DOHH2 (cell line): ENCODE results near the gene ANK2.

ENCODE experiments used
- H3F3A ChIP-seq: fragments of 200-600 bp; sonication (generic), shearing (Covaris generic); 2 replicates; pipeline ENCODE4 v1.6.0; 2016; ENCODE audit warnings: antibody characterized with exemption, mild to moderate bottlenecking; ENCODE audit not compliant: control insufficient read depth, insufficient read depth
- H3K27ac ChIP-seq: fragments of 200-600 bp; sonication (generic); 2 replicates; pipeline ENCODE4 v1.5.1; 2014; ENCODE audit warnings: low read depth, mild to moderate bottlenecking, low read length, moderate library complexity
- H3K27me3 ChIP-seq: fragments of 200-600 bp; sonication (generic); 2 replicates; pipeline ENCODE4 v1.6.1; 2014; ENCODE audit warnings: mild to moderate bottlenecking, low read length, mixed read lengths; ENCODE audit not compliant: control insufficient read depth
- H3K36me3 ChIP-seq: fragments of 200-600 bp; sonication (generic); 2 replicates; pipeline ENCODE4 v1.6.1; 2014; ENCODE audit warnings: mild to moderate bottlenecking, low read length, moderate library complexity, mixed read lengths; ENCODE audit not compliant: control insufficient read depth
- H3K4me1 ChIP-seq: fragments of 200-600 bp; sonication (generic); 2 replicates; pipeline ENCODE4 v1.6.1; 2014; ENCODE audit warnings: mild to moderate bottlenecking, low read length, mixed read lengths; ENCODE audit not compliant: control insufficient read depth
- H3K4me2 ChIP-seq: fragments of 200-600 bp; sonication (generic); 2 replicates; pipeline ENCODE4 v1.6.0; 2014; ENCODE audit warnings: mild to moderate bottlenecking, low read length, moderate library complexity
- H3K4me3 ChIP-seq: fragments of 200-600 bp; sonication (generic); 2 replicates; pipeline ENCODE4 v1.5.1; 2014; ENCODE audit warnings: mild to moderate bottlenecking, low read length, mixed read lengths
- H3K79me2 ChIP-seq: fragments of 200-600 bp; sonication (generic); 2 replicates; pipeline ENCODE4 v1.6.1; 2014; ENCODE audit warnings: mild to moderate bottlenecking, low read length, mixed read lengths; ENCODE audit not compliant: control insufficient read depth
- H3K9me2 ChIP-seq: fragments of 200-600 bp; sonication (generic); replicated peaks from 2 replicates; pipeline ENCODE4 v1.6.1; 2014; ENCODE audit warnings: mild to moderate bottlenecking, low read length, mixed read lengths; ENCODE audit not compliant: control insufficient read depth
- H3K9me3 ChIP-seq: fragments of 200-600 bp; sonication (generic); 2 replicates; pipeline ENCODE4 v1.6.1; 2014; ENCODE audit warnings: antibody characterized with exemption, low read length, mixed read lengths; ENCODE audit not compliant: control insufficient read depth, insufficient read depth
- H4K20me1 ChIP-seq: fragments of 200-600 bp; sonication (generic); 2 replicates; pipeline ENCODE4 v1.6.0; 2014; ENCODE audit warnings: low read depth, mild to moderate bottlenecking, antibody characterized with exemption, low read length, moderate library complexity; ENCODE audit not compliant: control insufficient read depth, insufficient read depth
- CTCF ChIP-seq: fragments of 200-600 bp; sonication (generic); IDR thresholded peaks from one replicate; pipeline ENCODE4 v1.5.1; 2014; ENCODE audit warnings: antibody characterized with exemption, mild to moderate bottlenecking, low read depth, low read length; ENCODE audit not compliant: poor library complexity, severe bottlenecking
- EZH2phosphoT487 ChIP-seq: fragments of 200-600 bp; sonication (generic); IDR thresholded peaks from 2 replicates; pipeline ENCODE4 v1.6.1; 2017; ENCODE audit warnings: borderline replicate concordance, mild to moderate bottlenecking, antibody characterized with exemption, low read length, moderate library complexity, mixed read lengths

The ANK2 gene

GRCh38 chr4:113256946-113257345 lies 207.5 kb downstream of the ANK2 start:
- Histone ChIP-seq H4K20me1 (no peaks in the 10 kb centered on the region), H3K9me2 (no peaks in the 10 kb centered on the region), H3K4me1 (no peaks in the 10 kb centered on the region), H3K9me3 (no peaks in the 10 kb centered on the region), H3K36me3 (no peaks in the 10 kb centered on the region), H3F3A (no peaks in the 10 kb centered on the region), H3K27me3 (no peaks in the 10 kb centered on the region), H3K4me3 (no peak overlapping the region), H3K4me2 (no peak overlapping the region), H3K79me2 (no peaks in the 10 kb centered on the region), H3K27ac (no peak overlapping the region)
- TF ChIP-seq CTCF (no peak), EZH2phosphoT487 (no peak)

- no peak for TF ChIP-seq EZH2phosphoT487
- no peaks in the 10 kb centered on the region for H3F3A ChIP-seq
- H3K4me1 ChIP-seq: no peaks in the 10 kb centered on the region
- H3K27me3 ChIP-seq: no peaks in the 10 kb centered on the region
- no peaks in the 10 kb centered on the region for H3K9me3 ChIP-seq
- H3K9me2 ChIP-seq: no peaks in the 10 kb centered on the region
- H3K4me2 ChIP-seq: no peak overlapping the region
- H3K4me3 ChIP-seq: no peak overlapping the region
- H3K79me2 ChIP-seq: no peaks in the 10 kb centered on the region
- H4K20me1 ChIP-seq: no peaks in the 10 kb centered on the region
- no peaks in the 10 kb centered on the region for H3K36me3 ChIP-seq
- no peak overlapping the region for H3K27ac ChIP-seq
Measured at GRCh38 chr4:113260688-113261087, 211.2 kb downstream of the ANK2 start.

- H3F3A ChIP-seq: no peaks in the 10 kb centered on the region
- TF ChIP-seq EZH2phosphoT487 (no peak), CTCF (no peak)
Measured at GRCh38 chr4:113263274-113263673, 213.8 kb downstream of the ANK2 start.

GRCh38 chr4:113270520-113271319 lies 221.3 kb downstream of the ANK2 start:
- Histone ChIP-seq H3K4me2 (no peak overlapping the region), H3K4me1 (no peaks in the 10 kb centered on the region), H3F3A (no peaks in the 10 kb centered on the region), H3K79me2 (no peaks in the 10 kb centered on the region), H3K27me3 (no peaks in the 10 kb centered on the region), H4K20me1 (no peaks in the 10 kb centered on the region), H3K9me3 (no peaks in the 10 kb centered on the region), H3K36me3 (no peaks in the 10 kb centered on the region), H3K4me3 (no peak overlapping the region), H3K9me2 (no peaks in the 10 kb centered on the region), H3K27ac (no peak overlapping the region)
- TF ChIP-seq CTCF: no peak

More at GRCh38 chr4:113263274-113263673, 213.8 kb downstream of the ANK2 start:
- Histone ChIP-seq H3K4me3 (no peak overlapping the region), H3K27me3 (no peaks in the 10 kb centered on the region), H3K79me2 (no peaks in the 10 kb centered on the region), H4K20me1 (no peaks in the 10 kb centered on the region), H3K36me3 (no peaks in the 10 kb centered on the region), H3K4me2 (no peak overlapping the region), H3K4me1 (no peaks in the 10 kb centered on the region), H3K9me2 (no peaks in the 10 kb centered on the region), H3K27ac (no peak overlapping the region), H3K9me3 (no peaks in the 10 kb centered on the region)
